Measurements from ENCODE around the gene CHRNA9.

GRCh38 chr4:40401096-40401495 is 66.0 kb downstream of the CHRNA9 start:
- no peak for TF ChIP-seq CTCF (conservative IDR thresholded peaks at IDR 0.05; ENCODE audit: low read length)
- TF ChIP-seq EZH2phosphoT487 (IDR thresholded peaks at IDR 0.05; ENCODE audit: borderline replicate concordance, low read depth, low read length), result no peak
